Measurements from ENCODE around the gene PANX2.

- TF ChIP-seq CTCF (IDR thresholded peaks at IDR 0.05; ENCODE audit: poor library complexity) (no peak), EZH2 (IDR thresholded peaks at IDR 0.05; ENCODE audit: borderline replicate concordance) (no peak)
Observed at GRCh38 chr22:50153056-50153755, 17.3 kb upstream of the PANX2 start.
